Stimulated activated CD4-positive, alpha-beta T cell treated with anti-CD3 and anti-CD28 coated beads, Interleukin-12 subunit alpha, Interleukin-12 subunit beta, amount 100 ng/mL, for 4 hours (primary cell): ENCODE measurements around the gene CYLD.

ENCODE experiments used
- DNase-seq: peaks from one replicate; pipeline ENCODE4 v3.0.0-alpha.2; 2020

CYLD gene

GRCh38 chr16:50741781-50742575 is at the start of gene CYLD:
CYLD (plus strand) TSS chr16:50742086; CDS start chr16:50749699, 7,613 bp downstream.
- peak; percentile 98 for DNase-seq

- DNase-seq = no peak
These were observed 49.3 kb upstream of the CYLD start for GRCh38 chr16:50692644-50692998.

- no peak for DNase-seq
These were observed 48.7 kb upstream of the CYLD start, which contains the start of gene NOD2 for GRCh38 chr16:50692999-50693781. NOD2 (plus strand) TSS chr16:50693606; CDS start chr16:50699496, 5,890 bp downstream.

- DNase-seq = no peak
These were observed 47.7 kb upstream of the CYLD start for GRCh38 chr16:50694206-50694605.

- no peak for DNase-seq
These were observed 46.6 kb upstream of the CYLD start for GRCh38 chr16:50695017-50696000.

GRCh38 chr16:50696126-50696525 is 45.8 kb upstream of the CYLD start:
- DNase-seq = no peak

- DNase-seq = no peak
These were observed 45.1 kb upstream of the CYLD start for GRCh38 chr16:50696575-50697420.

GRCh38 chr16:50697421-50697715 is 44.5 kb upstream of the CYLD start:
- DNase-seq = no peak

GRCh38 chr16:50697881-50698767 is 43.8 kb upstream of the CYLD start:
- no peak for DNase-seq

GRCh38 chr16:50699326-50700159 is 42.3 kb upstream of the CYLD start:
- DNase-seq = peak; percentile 56

- no peak for DNase-seq
These were observed 39.2 kb upstream of the CYLD start for GRCh38 chr16:50702725-50703124.

- DNase-seq = no peak
These were observed 37.6 kb upstream of the CYLD start for GRCh38 chr16:50704245-50704644.

- no peak for DNase-seq
These were observed 36.3 kb upstream of the CYLD start for GRCh38 chr16:50705436-50706110.

- DNase-seq = no peak
These were observed 35.6 kb upstream of the CYLD start for GRCh38 chr16:50706250-50706649.

GRCh38 chr16:50708373-50709060 is 33.4 kb upstream of the CYLD start:
- no peak for DNase-seq

- DNase-seq = no peak
These were observed 32.7 kb upstream of the CYLD start for GRCh38 chr16:50709061-50709684.

- no peak for DNase-seq
These were observed 31.9 kb upstream of the CYLD start for GRCh38 chr16:50709980-50710379.

GRCh38 chr16:50711040-50711439 is 30.8 kb upstream of the CYLD start:
- no peak for DNase-seq
